Mucosa of stomach (tissue), 1 donor: ENCODE data around the gene ZNF417.
"Not testable (repeated sequence)": the region's sequence is repeated elsewhere in the genome, so short reads cannot be mapped to it uniquely, and the experiment has no call there.

Source experiments
- H3K27me3 ChIP-seq: one replicate; pipeline ENCODE4 v1.7.0; 2013; ENCODE audit warnings: mild to moderate bottlenecking, low read length; ENCODE audit not compliant: control insufficient read depth, insufficient read depth
- H3K36me3 ChIP-seq: one replicate; pipeline ENCODE4 v1.7.0; 2013; ENCODE audit warnings: low read length; ENCODE audit not compliant: control insufficient read depth, insufficient read depth
- H3K4me1 ChIP-seq: one replicate; pipeline ENCODE4 v1.7.0; 2013; ENCODE audit warnings: mild to moderate bottlenecking, low read length; ENCODE audit not compliant: control insufficient read depth, insufficient read depth
- H3K4me3 ChIP-seq: one replicate; pipeline ENCODE4 v1.7.0; 2013; ENCODE audit warnings: low read length
- H3K9ac ChIP-seq: one replicate; pipeline ENCODE4 v1.7.0; 2013; ENCODE audit warnings: mild to moderate bottlenecking, low read length, moderate library complexity
- H3K9me3 ChIP-seq: one replicate; pipeline ENCODE4 v1.7.0; 2013; ENCODE audit warnings: mild to moderate bottlenecking, low read length, moderate library complexity; ENCODE audit not compliant: control insufficient read depth
- donor health status: Pancreatic carcinoma.

Gene ZNF417

DNA sequence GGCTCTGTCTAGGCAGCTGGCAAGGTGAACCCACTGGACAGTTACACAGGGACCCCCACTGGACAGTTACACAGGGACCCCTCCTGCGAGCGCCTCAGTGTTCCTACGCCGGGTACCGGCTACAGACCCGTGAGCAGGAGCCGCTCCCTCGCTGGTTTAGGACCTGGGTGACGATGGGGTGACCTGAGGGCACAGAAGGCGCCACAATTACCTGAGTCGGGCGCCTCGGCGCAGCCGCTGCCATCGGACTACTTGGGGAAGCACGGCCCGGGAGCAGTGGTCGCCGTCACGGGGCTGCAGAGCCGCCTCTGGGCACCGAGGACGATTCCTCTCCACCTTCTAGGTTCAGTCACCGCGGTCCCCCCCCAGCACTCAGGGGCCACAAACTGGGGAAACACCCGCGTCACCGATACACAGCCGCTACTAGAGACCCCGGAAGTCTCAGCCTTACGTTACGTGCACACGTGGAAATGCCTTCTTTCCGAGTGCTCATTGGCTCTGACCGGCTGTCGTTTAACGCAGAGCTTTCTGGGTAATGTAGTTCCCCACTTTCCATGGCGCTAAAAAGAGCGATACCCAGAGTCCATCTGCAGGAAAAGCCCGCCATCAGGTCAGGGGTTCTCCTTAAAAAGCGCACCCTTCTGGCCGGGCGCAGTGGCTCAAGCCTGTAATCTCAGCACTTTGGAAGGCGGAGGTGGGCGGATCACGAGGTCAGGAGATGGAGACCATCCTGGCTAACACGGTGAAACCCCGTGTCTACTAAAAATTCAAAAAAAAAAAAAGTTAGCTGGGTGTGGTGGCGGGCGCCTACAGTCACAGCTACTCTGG lies at the start of gene ZNF417:
ZNF417 (minus strand) TSS at position 425 of the 828 bp plus-strand sequence; CDS start at position 244, 181 bp downstream.
- Histone ChIP-seq H3K4me1 (peaks cover 12% of the 10 kb centered on the region), H3K9ac (peak within 1 kb of the TSS; percentile 89), H3K4me3 (peak within 1 kb of the TSS; percentile 28)
- not testable (repeated sequence) for H3K9me3 ChIP-seq, H3K27me3 ChIP-seq, H3K36me3 ChIP-seq

DNA sequence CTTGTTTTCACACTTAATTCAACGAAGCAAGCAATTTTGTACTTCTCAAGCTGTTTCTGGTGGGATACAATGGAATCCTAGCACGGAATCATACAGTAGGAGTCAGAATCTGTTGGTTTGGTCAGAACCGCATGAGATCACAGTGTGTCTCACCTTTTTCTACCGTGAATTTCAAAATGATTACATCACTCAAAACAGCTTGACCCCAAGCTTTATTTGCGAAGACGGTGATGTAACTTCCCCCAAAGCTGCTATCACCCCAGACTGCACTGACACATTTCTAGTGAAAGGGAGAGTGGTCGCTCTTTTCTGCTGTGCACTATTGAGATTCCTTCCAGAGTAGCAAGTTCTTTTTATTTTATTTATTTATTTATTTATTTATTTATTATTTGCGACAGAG lies 48.4 kb upstream of the ZNF417 start:
- Histone ChIP-seq H3K9ac (no peak overlapping the region), H3K36me3 (no peaks in the 10 kb centered on the region), H3K27me3 (no peaks in the 10 kb centered on the region), H3K4me1 (no peaks in the 10 kb centered on the region), H3K4me3 (peak overlapping the region; percentile 19), H3K9me3 (no peaks in the 10 kb centered on the region)

DNA sequence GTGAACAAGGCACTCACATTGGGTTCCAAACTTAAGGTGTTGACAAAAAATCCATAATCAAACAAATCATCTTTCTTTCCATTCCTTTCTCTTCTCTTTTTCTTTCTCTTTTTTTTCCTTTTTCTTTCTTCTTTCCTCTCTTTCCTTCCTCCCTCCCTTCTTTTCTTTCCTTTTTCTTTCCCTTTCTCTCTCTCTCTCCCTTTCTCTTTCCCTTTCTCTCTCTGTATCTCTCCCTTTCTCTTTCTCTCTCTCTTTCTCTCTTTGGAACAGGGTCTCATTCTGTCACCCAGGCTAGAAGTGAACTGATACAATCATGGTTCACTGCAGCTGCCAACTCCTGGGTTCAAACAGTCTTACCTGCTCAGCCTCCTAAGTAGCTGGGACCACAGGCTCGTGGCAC lies 45.4 kb upstream of the ZNF417 start:
- H3K9me3 ChIP-seq, result no peaks in the 10 kb centered on the region
- no peak overlapping the region for H3K9ac ChIP-seq
- H3K4me3 ChIP-seq, result no peak overlapping the region
- H3K36me3 ChIP-seq, result no peaks in the 10 kb centered on the region
- no peaks in the 10 kb centered on the region for H3K27me3 ChIP-seq
- no peaks in the 10 kb centered on the region for H3K4me1 ChIP-seq

GRCh38 chr19:57954996-57955395 lies 38.6 kb upstream of the ZNF417 start:
- Histone ChIP-seq H3K27me3 (no peaks in the 10 kb centered on the region), H3K4me3 (no peak overlapping the region), H3K9me3 (no peaks in the 10 kb centered on the region), H3K4me1 (no peaks in the 10 kb centered on the region), H3K36me3 (no peaks in the 10 kb centered on the region), H3K9ac (no peak overlapping the region)

DNA sequence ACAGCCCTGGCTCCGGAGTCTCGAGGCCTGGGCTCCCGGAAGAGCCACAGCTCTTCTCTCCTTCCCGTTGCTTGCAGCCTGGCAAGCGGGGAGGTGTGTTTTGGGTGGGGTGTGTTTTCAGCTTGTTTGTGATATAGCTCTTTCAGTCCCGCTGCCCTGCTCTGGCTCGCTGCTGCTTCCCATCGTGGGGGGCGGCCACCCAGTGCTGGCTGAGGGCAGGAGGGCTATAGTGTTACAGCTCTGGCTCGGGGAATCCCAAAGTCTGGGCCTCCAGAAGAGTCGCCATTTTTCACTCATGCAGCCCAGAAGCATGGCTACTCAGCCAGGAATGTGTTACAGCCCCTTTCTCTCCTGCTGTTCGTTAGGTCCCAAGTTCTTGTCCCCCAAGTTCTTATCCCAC lies 33.3 kb upstream of the ZNF417 start:
- Histone ChIP-seq H3K9me3 (no peaks in the 10 kb centered on the region), H3K4me3 (no peak overlapping the region), H3K9ac (no peak overlapping the region), H3K36me3 (no peaks in the 10 kb centered on the region), H3K4me1 (peaks cover 9% of the 10 kb centered on the region), H3K27me3 (no peaks in the 10 kb centered on the region)

DNA sequence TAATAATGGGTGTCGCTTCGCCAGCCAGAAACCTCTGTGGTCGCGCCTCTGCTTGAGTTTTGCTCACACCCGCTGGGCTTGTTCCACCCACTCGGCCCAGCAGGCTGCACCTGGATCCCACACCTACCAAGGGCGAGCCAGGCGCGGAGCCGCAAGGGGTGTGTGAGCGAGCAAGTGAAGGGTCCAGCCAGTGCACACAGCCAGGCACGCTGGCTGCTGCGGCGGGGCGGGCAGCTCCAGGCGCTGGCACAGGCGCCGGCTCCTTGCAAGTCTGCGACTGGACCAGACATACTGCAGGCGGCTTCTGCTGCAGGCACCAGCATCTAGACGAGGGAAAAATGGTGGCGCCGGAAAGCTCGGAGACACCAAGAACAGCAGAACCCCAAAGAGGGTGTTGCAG lies 32.9 kb upstream of the ZNF417 start:
- H3K9me3 ChIP-seq, result no peaks in the 10 kb centered on the region
- peaks cover 9% of the 10 kb centered on the region for H3K4me1 ChIP-seq
- no peak overlapping the region for H3K4me3 ChIP-seq
- no peaks in the 10 kb centered on the region for H3K27me3 ChIP-seq
- H3K36me3 ChIP-seq, result no peaks in the 10 kb centered on the region
- no peak overlapping the region for H3K9ac ChIP-seq

DNA sequence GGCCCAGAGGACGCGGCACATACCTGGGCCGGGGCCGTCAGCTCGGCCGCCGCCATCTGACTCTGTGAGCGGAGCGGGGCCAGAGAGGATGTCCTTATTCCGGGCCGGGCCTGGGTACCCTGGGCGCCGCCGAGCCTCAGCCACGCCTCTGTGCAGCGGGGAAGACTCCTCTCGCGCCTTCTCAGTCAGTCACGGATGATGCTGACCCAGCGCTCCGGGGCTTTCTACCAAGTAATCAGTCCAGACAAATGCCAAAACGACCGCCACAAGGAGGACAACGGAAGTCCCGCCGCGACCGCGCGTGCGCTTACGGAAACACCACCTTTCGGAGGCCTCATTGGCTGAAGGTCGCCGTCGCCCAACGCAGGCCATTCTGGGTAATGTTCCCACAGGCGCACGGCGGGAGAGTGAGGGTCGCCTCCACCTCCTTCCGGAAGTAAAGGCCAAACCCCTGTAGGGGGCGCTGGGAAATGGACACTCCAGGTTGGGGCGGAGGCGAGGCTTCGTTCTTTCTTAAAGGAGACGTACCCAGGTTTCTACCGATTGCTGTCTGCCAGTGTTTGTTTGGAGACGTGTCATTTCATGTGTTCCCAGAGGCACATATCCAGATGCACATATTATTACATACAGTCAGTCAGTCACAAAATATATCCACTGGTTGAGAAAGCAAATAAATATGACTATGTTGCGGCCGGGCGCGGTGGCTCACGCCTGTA lies 31.2 kb upstream of the ZNF417 start, which contains the start of gene ZNF256:
ZNF256 (minus strand) TSS at position 288 of the 716 bp plus-strand sequence; CDS start at position 56, 232 bp downstream.
- no peaks in the 10 kb centered on the region for H3K27me3 ChIP-seq
- peak within 1 kb of the TSS; percentile 73 for H3K4me3 ChIP-seq
- no peaks in the 10 kb centered on the region for H3K36me3 ChIP-seq
- H3K4me1 ChIP-seq, result peaks cover 9% of the 10 kb centered on the region
- H3K9ac ChIP-seq, result peak within 1 kb of the TSS; percentile 84
- H3K9me3 ChIP-seq, result no peaks in the 10 kb centered on the region

- Histone ChIP-seq H3K9ac (peak overlapping the region; percentile 84), H3K9me3 (no peaks in the 10 kb centered on the region), H3K27me3 (no peaks in the 10 kb centered on the region), H3K36me3 (peaks cover 1% of the 10 kb centered on the region), H3K4me3 (peak overlapping the region; percentile 73), H3K4me1 (peaks cover 9% of the 10 kb centered on the region)
Measured at GRCh38 chr19:57947088-57947418, 30.7 kb upstream of the ZNF417 start.

GRCh38 chr19:57946316-57946715 lies 29.9 kb upstream of the ZNF417 start:
- Histone ChIP-seq H3K27me3 (no peaks in the 10 kb centered on the region), H3K36me3 (peaks cover 8% of the 10 kb centered on the region), H3K4me1 (peaks cover 9% of the 10 kb centered on the region), H3K9me3 (peaks cover 3% of the 10 kb centered on the region), H3K9ac (no peak overlapping the region), H3K4me3 (peak overlapping the region; percentile 73)

GRCh38 chr19:57941593-57941992 lies 25.2 kb upstream of the ZNF417 start:
- peaks cover 4% of the 10 kb centered on the region for H3K4me1 ChIP-seq
- H3K4me3 ChIP-seq, result no peak overlapping the region
- no peak overlapping the region for H3K9ac ChIP-seq
- peaks cover 8% of the 10 kb centered on the region for H3K36me3 ChIP-seq
- no peaks in the 10 kb centered on the region for H3K27me3 ChIP-seq
- H3K9me3 ChIP-seq, result peaks cover 5% of the 10 kb centered on the region

- H3K4me1 ChIP-seq, result peaks cover 5% of the 10 kb centered on the region
- no peak overlapping the region for H3K4me3 ChIP-seq
- no peaks in the 10 kb centered on the region for H3K36me3 ChIP-seq
- no peak overlapping the region for H3K9ac ChIP-seq
- peaks cover 10% of the 10 kb centered on the region for H3K9me3 ChIP-seq
- H3K27me3 ChIP-seq, result no peaks in the 10 kb centered on the region
Measured at GRCh38 chr19:57935731-57936130, 19.3 kb upstream of the ZNF417 start.
